ENCODE data around the gene UBE2E2.
A peak's percentile ranks its signal among the peaks of the same experiment; 100 is the strongest.

Gene UBE2E2

DNA sequence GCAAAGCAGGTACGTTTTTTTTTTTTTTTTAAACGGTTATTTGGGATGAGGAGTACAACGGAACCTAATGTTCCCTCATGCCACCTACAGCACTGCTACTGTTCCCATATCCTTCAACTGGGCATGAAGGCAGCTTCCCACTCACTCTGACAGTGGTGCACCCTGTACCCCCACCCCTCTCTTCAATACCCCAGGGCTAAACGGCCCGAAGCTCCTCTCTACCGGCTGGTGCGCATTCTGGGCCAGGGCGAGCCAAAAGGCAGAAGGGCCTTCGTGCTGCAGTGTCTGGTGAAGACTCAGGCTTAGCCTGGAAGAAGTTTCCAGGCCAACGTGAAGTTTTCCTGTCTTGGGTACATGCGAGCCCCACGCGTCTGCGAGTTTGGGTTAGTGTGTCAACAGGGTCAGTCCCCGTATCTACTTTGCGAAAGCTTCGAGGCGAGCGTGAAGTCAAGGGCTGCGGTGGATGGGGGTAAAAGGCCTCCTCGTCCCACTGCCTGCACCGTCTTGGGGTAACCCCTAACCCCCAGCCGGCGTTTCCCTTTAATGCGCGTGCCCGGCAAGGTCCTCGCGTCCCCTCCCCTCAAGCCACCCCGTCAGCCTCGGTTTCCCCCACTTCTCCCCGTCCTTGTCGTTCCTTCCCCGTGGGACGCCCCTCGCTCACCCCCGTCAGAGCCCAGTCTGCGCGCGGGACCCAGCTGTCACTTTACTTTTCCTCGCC is 765 bp upstream of the UBE2E2 start:
- peaks cover 16% of the 10 kb centered on the region for H3F3A ChIP-seq (ENCODE audit: control insufficient read depth, insufficient read depth)
- H3K9me3 ChIP-seq (ENCODE audit: control insufficient read depth, insufficient read depth, low read length) = no peaks in the 10 kb centered on the region
- H3K79me2 ChIP-seq (ENCODE audit: control insufficient read depth, low read length) = peaks cover 38% of the 10 kb centered on the region
- H3K27ac ChIP-seq (ENCODE audit: low read depth, low read length) = no peak overlapping the region
- H3K9me2 ChIP-seq (replicated peaks; ENCODE audit: control insufficient read depth, low read length) = no peaks in the 10 kb centered on the region
- H3K36me3 ChIP-seq (ENCODE audit: control insufficient read depth, low read length) = peaks cover 2% of the 10 kb centered on the region; the same call in 1 of the 2 replicates
- H4K20me1 ChIP-seq (ENCODE audit: control insufficient read depth, insufficient read depth, low read depth, low read length) = no peaks in the 10 kb centered on the region; the same call in 1 of the 2 replicates
- peak overlapping the region; percentile 97 for H3K4me3 ChIP-seq (ENCODE audit: low read length)
- H3K4me2 ChIP-seq (ENCODE audit: low read length) = peak overlapping the region; percentile 76
- H3K27me3 ChIP-seq (ENCODE audit: control insufficient read depth, low read length) = peaks cover 46% of the 10 kb centered on the region
- TF ChIP-seq EZH2phosphoT487 (IDR thresholded peaks at IDR 0.05; ENCODE audit: borderline replicate concordance, low read length) = no peak
- TF ChIP-seq, protein P1, sequence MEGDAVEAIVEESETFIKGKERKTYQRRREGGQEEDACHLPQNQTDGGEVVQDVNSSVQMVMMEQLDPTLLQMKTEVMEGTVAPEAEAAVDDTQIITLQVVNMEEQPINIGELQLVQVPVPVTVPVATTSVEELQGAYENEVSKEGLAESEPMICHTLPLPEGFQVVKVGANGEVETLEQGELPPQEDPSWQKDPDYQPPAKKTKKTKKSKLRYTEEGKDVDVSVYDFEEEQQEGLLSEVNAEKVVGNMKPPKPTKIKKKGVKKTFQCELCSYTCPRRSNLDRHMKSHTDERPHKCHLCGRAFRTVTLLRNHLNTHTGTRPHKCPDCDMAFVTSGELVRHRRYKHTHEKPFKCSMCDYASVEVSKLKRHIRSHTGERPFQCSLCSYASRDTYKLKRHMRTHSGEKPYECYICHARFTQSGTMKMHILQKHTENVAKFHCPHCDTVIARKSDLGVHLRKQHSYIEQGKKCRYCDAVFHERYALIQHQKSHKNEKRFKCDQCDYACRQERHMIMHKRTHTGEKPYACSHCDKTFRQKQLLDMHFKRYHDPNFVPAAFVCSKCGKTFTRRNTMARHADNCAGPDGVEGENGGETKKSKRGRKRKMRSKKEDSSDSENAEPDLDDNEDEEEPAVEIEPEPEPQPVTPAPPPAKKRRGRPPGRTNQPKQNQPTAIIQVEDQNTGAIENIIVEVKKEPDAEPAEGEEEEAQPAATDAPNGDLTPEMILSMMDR (IDR thresholded peaks at IDR 0.05; ENCODE audit: low read depth, low read length, poor library complexity, severe bottlenecking) = no peak
- peaks cover 15% of the 10 kb centered on the region for H3K4me1 ChIP-seq (ENCODE audit: control insufficient read depth, low read length)

DNA sequence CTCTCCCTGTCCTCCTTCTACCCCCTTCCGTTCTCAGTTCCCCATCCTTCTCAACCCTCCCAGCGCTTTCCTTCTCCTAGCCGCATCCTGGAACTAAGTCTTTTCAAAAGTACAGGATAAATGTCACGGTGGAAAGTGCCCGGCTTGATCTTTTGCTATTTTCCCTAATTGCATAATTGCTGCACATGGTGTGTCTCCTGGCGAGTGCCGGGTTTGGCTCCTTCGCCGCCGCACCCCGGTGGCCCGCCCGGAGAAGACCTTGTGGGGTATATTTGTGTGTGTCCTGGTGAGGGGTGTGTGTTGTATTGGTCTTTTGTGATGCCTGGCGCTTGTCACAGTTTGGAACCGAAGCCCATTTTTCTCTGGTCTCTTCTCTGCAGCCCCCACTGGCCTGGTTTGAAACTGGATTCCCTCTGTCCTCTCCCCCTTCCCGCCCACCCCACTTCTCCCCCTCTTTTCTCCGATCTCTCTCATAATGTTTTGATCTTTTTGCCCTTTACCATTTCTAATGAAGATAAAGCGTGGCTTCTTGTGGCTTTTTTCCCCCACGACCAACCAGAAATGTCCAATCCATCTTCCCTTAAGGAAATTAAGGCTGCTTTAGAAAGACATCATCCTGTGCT is 692 bp downstream of the UBE2E2 start:
- peak overlapping the region; percentile 97 for H3K4me3 ChIP-seq (ENCODE audit: low read length)
- peaks cover 15% of the 10 kb centered on the region for H3K4me1 ChIP-seq (ENCODE audit: control insufficient read depth, low read length)
- peaks cover 16% of the 10 kb centered on the region for H3F3A ChIP-seq (ENCODE audit: control insufficient read depth, insufficient read depth)
- peak overlapping the region; percentile 86 for H3K4me2 ChIP-seq (ENCODE audit: low read length)
- H3K9me3 ChIP-seq (ENCODE audit: control insufficient read depth, insufficient read depth, low read length) = no peaks in the 10 kb centered on the region
- no peaks in the 10 kb centered on the region for H3K9me2 ChIP-seq (replicated peaks; ENCODE audit: control insufficient read depth, low read length)
- peaks cover 49% of the 10 kb centered on the region for H3K79me2 ChIP-seq (ENCODE audit: control insufficient read depth, low read length)
- peaks cover 2% of the 10 kb centered on the region; the same call in 1 of the 2 replicates for H3K36me3 ChIP-seq (ENCODE audit: control insufficient read depth, low read length)
- no peak overlapping the region for H3K27ac ChIP-seq (ENCODE audit: low read depth, low read length)
- TF ChIP-seq, protein P1 (IDR thresholded peaks at IDR 0.05; ENCODE audit: low read depth, low read length, poor library complexity, severe bottlenecking) = no peak
- TF ChIP-seq EZH2phosphoT487 (IDR thresholded peaks at IDR 0.05; ENCODE audit: borderline replicate concordance, low read length) = no peak
- no peaks in the 10 kb centered on the region; the same call in 1 of the 2 replicates for H4K20me1 ChIP-seq (ENCODE audit: control insufficient read depth, insufficient read depth, low read depth, low read length)
- peaks cover 39% of the 10 kb centered on the region for H3K27me3 ChIP-seq (ENCODE audit: control insufficient read depth, low read length)

DNA sequence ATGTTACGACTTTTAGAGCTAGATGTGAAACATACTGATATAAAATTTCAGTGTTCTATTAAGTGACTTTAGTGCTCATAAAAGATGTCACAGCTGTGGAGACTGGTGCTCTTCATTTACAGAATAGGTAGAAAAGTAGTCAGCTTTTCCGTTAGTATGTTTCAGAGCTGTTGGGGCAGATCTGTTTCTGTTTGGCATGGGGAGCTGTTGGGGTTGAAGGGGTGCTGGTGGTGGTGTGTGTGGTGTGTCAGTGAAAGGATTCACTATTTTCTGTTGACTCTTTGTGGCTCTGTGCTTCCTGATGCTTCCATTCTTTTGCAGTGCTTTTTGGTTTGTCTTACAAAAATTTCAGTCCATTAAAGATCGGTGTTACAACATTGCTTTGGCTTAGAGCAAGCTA is 3.2 kb downstream of the UBE2E2 start:
- Histone ChIP-seq H3F3A (ENCODE audit: control insufficient read depth, insufficient read depth) (peaks cover 12% of the 10 kb centered on the region), H3K27ac (ENCODE audit: low read depth, low read length) (no peak overlapping the region), H3K79me2 (ENCODE audit: control insufficient read depth, low read length) (peaks cover 61% of the 10 kb centered on the region), H3K4me3 (ENCODE audit: low read length) (no peak overlapping the region), H4K20me1 (ENCODE audit: control insufficient read depth, insufficient read depth, low read depth, low read length) (no peaks in the 10 kb centered on the region; the same call in 1 of the 2 replicates), H3K36me3 (ENCODE audit: control insufficient read depth, low read length) (peaks cover 2% of the 10 kb centered on the region; the same call in 1 of the 2 replicates), H3K4me2 (ENCODE audit: low read length) (no peak overlapping the region), H3K9me3 (ENCODE audit: control insufficient read depth, insufficient read depth, low read length) (no peaks in the 10 kb centered on the region), H3K4me1 (ENCODE audit: control insufficient read depth, low read length) (peaks cover 22% of the 10 kb centered on the region), H3K27me3 (ENCODE audit: control insufficient read depth, low read length) (peaks cover 18% of the 10 kb centered on the region), H3K9me2 (replicated peaks; ENCODE audit: control insufficient read depth, low read length) (no peaks in the 10 kb centered on the region)
- no peak for TF ChIP-seq EZH2phosphoT487 (IDR thresholded peaks at IDR 0.05; ENCODE audit: borderline replicate concordance, low read length)
- TF ChIP-seq, protein P1 (IDR thresholded peaks at IDR 0.05; ENCODE audit: low read depth, low read length, poor library complexity, severe bottlenecking) = no peak
